ENCODE results near the gene ADCY3.
"Not testable (repeated sequence)": the region's sequence is repeated elsewhere in the genome, so short reads cannot be mapped to it uniquely, and the experiment has no call there.

The ADCY3 gene

DNA sequence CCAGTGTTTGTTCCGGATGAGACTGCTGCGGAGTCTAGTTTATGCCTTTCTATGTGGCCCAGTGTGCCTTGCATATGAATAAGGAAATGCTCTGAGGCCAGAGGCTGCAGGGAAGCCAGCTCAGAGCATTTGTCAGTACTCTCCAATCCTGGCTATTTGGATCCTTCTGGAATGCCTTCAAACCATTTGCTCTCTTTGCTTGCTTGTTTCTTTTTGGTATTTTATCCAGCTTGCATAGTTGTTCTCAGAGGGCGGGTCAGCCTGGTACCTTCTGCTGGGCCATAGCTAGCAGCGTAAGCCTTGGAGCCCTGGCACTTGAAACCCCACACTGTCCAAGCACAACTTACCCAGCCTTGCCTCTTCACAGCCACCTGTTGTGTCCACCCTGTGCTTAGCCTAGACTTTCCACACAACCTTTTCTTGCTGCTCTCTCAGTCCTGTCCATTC, 106.3 kb downstream of the ADCY3 start:
- DNase-seq (ENCODE audit: low spot score) = no peak

DNA sequence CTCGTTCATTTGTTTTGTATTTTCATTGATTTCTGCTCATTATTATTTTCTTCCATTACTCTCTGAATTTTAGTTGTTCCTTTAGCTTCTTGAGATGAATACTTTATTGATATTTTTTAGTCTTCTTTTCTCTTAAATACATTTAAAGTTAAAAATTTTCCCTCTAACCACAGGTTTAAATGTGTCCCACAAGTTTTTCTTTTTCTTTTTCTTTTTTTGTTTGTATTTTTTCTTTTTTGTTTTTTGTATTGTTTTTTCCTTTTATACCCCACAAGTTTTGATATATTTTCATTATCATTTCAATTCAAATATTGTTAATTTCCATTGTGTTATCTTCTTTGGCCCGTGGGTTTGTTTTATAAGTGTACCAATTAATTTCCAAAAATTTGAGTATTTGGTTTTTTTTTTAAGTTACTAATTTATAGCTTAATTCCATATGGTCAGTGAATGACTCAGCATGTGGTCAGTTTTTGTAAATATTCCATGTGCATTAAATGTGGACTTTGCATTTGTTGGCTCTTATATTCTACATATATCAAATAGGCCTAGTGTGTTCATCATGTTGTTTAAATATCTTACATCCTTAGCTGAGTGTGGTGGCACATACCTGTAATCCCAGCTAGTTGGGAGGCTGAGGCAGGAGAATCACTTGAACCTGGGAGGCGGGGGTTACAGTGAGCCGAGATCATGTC, 110.6 kb downstream of the ADCY3 start:
- no peak for DNase-seq (ENCODE audit: low spot score)

DNA sequence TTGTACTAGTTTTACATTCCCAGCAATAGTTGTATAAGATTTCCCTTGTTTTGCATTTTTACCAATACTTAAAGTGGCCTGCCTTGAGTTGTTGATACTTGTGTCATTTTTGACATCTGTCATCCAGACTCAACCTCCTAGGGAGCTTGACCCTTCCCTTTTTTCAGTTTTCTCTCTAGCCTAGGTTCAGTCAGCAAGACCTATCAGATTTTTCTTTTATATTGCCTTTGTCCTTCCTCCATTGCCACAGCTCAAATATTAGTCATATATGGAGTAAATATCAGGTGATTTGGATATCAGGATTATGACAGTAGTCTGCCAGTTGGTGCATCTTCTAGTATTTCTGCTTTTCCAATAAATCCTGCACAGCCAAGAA, 113.4 kb downstream of the ADCY3 start:
- DNase-seq (ENCODE audit: low spot score) = no peak

DNA sequence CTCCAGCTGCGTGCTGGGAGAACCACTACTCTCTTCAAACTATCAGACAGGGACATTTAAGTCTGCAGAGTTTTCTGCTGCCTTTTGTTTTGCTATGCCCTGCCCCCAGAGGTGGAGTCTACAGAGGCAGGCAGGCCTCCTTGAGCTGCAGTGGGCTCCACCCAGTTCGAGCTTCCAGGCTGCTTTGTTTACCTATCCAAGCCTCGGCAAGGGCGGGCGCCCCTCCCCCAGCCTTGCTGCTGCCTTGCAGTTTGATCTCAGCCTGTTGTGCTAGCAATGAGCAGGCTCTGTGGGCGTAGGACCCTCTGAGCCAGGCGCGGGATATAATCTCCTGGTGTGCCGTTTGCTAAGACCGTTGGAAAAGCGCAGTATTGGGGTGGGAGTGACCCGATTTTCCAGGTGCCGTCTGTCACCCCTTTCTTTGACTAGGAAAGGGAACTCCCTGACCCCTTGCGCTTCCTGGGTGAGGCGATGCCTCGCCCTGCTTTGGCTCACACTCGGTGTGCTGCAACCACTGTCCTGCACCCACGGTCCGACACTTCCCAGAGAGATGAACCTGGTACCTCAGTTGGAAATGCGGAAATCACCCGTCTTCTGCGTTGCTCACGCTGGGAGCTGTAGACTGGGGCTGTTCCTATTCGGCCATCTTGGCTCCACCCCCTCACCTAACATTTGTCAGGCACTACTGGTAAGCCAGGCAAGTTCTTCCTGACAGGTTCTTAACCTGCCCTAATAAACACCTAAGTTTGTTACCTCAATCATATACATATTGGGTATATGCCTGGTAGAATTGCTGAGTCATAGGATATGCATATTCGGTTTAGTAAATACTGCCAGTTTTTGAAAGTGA, 114.0 kb downstream of the ADCY3 start:
- DNase-seq (ENCODE audit: low spot score) = not testable (repeated sequence)

DNA sequence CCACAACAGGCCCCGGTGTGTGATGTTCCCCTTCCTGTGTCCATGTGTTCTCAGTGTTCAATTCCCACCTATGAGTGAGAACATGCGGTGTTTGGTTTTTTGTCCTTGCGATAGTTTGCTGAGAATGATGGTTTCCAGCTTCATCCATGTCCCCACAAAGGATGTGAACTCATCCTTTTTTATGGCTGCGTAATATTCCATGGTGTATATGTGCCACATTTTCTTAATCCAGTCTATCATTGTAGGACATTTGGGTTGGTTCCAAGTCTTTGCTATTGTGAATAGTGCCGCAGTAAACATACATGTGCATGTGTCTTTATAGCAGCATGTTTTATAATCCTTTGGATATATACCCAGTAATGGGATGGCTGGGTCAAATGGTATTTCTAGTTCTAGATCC, 119.5 kb downstream of the ADCY3 start:
- not testable (repeated sequence) for DNase-seq (ENCODE audit: low spot score)

DNA sequence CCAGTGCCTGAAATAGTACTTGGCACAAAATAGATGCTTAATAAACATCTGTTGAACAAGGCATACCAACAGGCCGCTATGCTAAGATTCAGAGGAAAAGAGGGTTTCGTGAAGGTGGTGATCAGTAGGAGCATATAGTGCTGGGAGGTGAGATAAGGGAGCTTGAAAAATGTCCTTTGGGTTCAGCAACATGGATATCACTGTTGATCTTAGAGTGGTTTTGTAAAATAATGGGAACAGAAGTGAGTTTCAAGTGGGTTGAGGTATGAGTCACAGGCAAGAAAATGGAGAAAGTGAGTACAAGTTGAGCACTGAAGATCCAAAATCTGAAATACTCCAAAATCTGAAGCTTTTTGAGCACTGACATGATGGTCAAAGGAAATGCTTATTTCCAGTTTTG, 122.4 kb downstream of the ADCY3 start:
- DNase-seq (ENCODE audit: low spot score) = no peak

DNA sequence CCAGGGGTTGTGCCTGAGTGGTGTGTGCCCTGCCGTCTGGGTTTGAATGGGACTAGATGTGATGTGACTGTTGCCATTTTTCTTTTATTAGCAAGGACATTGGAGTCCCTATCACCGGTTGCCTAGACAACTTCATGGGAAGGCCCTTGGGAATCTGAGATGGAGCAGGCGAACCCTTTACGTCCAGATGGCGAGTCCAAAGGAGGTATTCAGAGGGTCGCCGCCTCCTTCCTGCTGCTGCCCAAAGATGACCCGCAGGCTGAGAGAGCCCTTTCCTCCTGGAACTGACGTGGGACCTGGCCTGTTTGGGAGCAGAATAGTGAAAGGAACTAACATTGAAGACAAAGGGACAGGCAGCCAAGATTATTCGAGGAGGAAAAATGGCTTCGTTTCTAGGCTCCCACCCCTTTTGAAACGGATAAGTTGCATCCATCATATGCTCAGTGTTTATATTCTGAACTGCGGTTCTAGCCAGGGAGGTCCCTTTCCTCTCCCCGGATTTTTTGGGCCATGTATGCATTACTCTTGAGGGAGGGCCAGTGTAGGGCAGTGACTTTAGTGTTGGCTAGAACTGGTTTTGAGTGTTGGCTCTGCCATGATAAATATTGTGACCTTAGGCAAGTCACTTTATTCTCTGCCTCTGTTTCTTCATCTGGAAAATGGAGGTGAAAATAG, 126.1 kb downstream of the ADCY3 start:
- DNase-seq (ENCODE audit: low spot score) = no peak

DNA sequence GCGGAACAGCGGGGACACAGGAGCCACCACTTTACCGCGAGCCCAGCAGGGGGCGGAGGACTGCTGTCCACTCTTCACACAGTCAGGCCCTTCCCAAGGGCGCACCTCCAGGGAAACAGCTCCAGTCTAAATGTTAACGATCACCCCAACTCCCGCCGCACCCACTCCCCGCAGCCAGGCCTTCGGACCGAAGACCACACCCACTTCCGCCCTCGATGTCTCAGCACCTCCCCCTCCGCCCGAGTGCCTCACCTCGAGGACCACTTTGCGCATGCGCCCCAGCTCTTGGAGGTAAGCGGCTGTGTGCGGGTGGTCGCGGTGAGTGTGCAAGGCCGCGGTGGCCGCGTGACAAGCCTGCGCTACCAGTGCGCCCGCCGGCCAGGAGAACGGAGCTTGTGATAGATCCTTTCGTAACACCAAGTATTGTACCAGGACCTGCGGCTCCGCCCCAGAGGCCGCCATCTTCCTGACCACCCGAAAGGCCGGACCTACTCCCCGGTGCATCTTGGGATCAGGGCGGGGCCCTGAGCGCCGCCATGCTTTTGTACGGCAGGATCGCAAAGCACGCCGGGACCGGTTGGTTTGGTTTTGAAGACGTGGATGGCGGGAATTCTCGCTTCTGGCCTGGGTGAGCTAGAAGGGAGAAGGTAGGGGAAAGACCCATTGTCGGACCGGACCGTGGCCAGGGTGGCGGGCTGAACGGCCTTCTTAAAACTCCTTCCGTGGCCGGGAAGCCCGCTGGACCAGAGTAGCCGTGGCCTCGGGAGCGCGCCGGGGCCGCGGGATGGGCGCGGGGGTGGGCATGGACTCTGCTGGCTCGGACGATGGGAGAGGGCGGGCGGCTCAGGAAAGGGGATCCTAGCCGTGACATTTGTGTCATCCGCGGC, 126.9 kb downstream of the ADCY3 start, which contains the start of the genes CENPO and PTRHD1:
CENPO (plus strand) TSS at position 552 of the 887 bp plus-strand sequence. CDS start 495 bp downstream, outside the sequence.
PTRHD1 (minus strand) TSS at position 518 of the 887 bp plus-strand sequence; CDS start at position 504, 14 bp downstream.
- peak; percentile 98 for DNase-seq (ENCODE audit: low spot score)

DNA sequence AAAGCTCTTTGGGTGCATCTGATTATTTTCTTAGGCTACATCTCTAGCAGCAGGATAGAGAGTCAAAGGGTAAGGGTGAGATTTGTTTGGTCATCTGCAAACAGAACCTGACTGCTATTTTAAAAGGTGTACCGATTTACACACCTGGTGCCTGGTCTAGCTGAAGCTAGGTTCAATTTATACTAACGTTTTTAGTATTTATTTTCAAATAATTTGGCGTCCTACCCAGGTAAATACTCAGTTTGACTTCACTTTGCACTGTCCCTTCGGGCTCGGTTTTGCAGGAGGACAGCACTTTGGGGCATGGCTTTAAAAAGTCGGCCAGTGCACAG, 127.5 kb downstream of the ADCY3 start:
- DNase-seq (ENCODE audit: low spot score) = no peak

DNA sequence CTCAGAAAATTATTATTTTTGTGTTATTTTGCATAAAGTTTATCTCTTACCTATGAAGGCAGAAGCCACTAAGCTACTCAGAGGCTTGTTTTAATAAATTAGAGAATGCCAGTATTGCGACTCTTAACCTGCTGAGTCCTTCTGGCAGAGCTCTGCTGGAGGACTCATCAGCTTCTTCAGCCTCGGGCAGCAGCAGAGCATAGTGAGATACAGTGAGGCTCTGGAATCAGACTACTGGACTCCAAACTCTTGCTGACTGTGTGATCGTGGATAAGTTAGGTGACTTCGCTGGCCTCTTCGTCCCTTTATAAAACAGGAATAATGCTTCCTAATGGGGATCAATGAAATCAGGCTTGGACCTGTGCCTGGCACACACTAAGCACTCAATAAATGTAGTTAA, 128.6 kb downstream of the ADCY3 start:
- no peak for DNase-seq (ENCODE audit: low spot score)

DNA sequence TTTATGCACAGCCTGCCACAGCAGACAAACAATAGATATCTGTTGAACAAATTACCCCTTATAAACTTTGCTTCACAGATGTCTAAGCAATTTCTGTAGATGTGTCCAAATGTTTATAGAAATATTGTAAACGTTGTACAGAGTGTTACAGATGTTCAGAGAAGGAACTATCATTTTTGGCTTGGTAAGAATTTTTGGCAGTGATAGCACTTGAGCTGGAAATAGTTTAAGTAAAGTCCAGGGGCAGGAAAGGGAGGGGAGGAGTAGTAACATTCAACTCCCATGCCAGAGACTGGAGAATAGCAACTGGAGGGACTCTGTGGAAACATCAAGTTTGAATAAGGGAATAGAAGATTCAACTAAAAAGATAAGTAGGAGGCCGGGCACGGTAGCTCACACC, 131.2 kb downstream of the ADCY3 start:
- DNase-seq (ENCODE audit: low spot score) = no peak

DNA sequence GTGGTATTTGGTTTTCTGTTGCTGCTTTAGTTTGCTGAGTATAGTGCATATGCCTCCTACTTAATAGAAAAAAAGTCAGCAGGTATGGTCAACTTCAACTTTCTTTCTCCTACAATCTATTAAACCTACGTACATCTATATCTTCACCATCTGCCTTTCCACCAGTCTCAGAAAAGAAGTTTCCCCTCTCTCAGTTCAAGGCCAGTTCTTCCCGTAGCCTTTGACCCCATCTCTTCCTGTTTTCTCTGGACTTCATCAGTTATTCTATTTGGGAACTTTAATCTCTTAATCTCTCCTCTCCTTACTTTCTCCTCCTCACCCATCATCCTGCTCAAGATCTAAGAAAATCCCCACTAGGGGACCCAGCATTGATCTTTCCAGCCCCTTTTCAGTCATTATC, 132.5 kb downstream of the ADCY3 start:
- no peak for DNase-seq (ENCODE audit: low spot score)

DNA sequence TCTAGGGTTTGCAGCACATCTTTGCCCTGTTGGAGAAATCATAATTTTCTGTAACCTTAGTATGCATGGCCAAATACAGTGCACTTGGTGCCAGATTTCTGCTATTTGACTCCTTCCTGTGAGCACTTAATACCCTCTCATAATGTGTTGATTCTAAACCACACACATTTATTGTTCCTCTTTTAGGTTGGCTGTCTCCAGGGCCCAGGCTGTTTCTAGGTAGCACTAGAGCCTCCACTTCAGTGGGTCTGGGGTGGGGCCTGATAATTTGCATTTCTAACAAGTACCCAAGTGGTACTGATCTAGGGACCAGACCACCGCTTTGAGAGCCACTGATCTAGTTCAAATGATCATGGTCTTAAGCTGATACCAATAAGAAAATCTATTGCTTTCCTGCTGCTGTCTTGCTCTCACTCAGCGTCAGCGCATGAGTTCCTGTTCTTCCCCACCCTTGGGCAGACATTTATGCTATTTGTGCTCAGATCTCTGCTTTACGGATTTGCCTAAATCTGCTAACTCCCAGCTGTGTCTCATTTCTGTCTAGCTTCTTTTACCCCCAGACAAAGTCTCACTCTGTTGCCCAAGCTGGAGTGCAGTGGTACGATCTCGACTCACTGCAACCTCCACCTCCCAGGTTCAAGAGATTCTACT, 134.2 kb downstream of the ADCY3 start:
- no peak for DNase-seq (ENCODE audit: low spot score)

DNA sequence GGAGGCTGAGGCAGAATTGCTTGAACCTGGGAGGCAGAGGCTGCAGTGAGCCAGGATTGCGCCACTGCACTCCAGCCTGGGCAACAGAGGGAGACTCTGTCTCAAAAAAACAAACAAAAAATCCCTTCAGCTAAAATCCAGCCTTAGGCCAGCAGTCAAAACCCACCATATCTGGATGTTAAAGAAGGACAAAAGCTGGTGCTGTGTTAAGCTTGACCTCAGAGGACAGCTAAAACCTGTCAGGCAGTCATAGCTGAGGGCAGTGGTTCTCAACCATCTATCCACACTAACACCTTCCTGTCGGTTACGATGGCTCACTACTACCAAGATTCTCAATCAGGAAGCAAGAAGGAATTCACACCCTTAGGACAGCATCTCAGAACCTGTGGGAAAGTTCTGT, 136.4 kb downstream of the ADCY3 start:
- no peak for DNase-seq (ENCODE audit: low spot score)

DNA sequence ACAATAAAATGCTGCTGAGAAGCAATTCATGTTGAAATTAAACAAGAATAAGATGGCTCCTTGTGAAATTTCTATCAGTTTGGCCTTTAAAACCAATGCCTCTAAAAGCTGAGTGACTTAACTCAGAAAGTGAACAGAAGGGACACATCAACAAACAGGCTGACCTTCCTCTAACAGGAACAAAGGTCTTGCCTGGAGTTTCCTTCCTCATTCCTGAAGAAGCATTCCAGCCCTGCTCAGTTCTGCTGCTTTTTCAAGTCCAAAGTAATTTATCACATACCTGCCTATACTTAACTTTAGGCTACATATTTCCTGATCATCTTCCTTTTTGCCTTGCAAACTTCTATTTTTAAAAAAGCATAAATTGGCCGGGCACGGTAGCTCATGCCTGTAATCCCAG, 140.9 kb downstream of the ADCY3 start:
- no peak for DNase-seq (ENCODE audit: low spot score)

DNA sequence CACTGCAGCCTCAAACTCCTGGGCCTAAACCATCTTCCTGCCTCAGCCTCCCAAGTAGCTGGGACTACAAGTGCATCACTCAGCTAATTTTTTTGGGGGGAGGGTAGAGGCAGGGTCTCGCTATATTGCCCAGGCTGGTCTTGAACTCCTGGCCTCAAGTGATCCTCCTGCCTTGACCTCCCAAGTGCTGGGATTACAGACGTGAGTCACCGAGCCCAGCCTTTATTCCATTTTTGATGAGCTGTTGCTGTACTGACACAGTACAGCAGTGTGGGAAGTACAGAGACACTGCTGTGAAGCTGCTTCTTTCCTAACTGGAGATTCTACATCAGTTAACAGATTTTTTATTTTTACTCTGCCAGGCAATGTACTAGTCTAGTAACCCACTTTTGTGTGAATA, 145.7 kb downstream of the ADCY3 start:
- DNase-seq (ENCODE audit: low spot score) = no peak

DNA sequence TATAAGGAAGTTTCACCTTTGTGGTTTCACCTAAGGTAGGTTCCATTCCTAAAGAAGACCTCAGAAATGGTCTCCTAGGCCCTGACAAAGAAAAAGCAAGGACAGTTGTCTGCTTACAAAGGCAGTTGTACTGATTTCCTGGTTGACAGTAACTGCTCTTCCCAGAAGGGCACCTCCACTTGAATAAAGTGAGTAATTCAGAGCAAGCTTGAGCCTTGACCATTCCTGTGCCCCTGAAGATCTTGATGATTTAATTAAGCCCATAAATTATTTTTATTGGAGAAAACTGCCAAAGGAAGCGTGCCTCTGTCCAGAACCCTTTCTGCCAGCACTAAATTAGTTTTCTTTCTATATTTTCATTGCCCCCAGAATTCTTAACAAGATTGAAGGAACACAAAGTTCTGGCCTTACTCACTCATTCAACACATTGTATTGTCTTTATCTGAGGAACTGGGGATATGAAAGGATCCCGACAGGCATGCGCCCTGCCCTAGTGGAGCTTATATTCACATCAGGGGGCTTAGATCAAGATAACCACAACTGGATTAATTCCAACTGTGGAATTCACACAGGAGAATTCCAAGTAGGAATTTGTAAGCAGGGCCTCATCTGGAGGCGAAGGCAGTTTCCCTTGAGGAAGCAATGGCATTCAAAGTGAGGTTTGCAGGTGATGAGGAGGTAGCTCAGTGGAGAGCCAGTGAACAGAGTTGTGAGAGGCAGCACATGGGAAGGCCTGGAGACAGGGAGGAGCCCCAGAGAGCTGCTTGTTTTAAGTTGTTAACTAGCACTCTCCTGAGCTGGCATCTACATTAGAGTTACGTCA, 148.1 kb downstream of the ADCY3 start:
- no peak for DNase-seq (ENCODE audit: low spot score)

DNA sequence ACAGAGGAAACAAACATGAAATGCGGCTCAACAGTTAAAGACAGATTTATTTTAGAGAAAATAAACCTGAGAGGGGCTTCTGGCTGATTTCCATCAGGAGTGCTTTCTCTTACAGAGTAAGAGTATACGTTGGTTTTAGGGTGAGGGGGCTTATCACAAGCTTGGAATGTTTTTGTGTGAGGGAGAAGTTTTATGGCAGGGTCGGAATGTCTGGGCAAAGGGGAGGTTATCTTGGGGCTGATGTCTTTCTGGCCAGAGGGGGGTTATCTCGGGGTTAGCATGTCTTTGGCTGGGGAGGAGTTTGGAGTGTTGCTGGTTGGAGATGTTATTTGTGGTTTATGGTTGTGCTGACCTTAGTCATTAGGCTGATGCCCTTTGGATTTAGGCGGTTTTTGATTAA, 149.0 kb downstream of the ADCY3 start:
- no peak for DNase-seq (ENCODE audit: low spot score)

Data from left forelimb (tissue), 1 donor.